Effector memory CD8-positive, alpha-beta T cell (primary cell): Measurements from ENCODE around the gene ZNF423.
A peak's percentile ranks its signal among the peaks of the same experiment; 100 is the strongest.

Source experiments
- ATAC-seq: fragments of 150-1000 bp; cut with Tn5 transposase; replicated peaks from 2 replicates; pipeline ENCODE4 v1.10.0; 2021; ENCODE audit warnings: mild to moderate bottlenecking, moderate library complexity
- DNase-seq, 3 experiments: peaks; one replicate each; pipeline ENCODE4 v3.0.0; 2021
- H3K27ac Mint-ChIP-seq, 2 donors: one replicate each; pipeline ENCODE4 v1.8.0; 2022; ENCODE audit warnings: mild to moderate bottlenecking in 2 of 2, mixed read lengths in 2 of 2, moderate library complexity in 2 of 2
- H3K27me3 Mint-ChIP-seq, 2 donors: one replicate each; pipeline ENCODE4 v1.8.0; 2022; ENCODE audit warnings: mixed read lengths in 2 of 2
- H3K36me3 Mint-ChIP-seq: one replicate; pipeline ENCODE4 v1.8.0; 2022; ENCODE audit warnings: mild to moderate bottlenecking, moderate library complexity, mixed read lengths; ENCODE audit not compliant: insufficient read depth
- H3K4me1 Mint-ChIP-seq, 2 donors: one replicate each; pipeline ENCODE4 v1.8.0; 2022; ENCODE audit warnings: low read depth in 2 of 2, mixed read lengths in 2 of 2
- H3K4me3 Mint-ChIP-seq, 2 donors: one replicate each; pipeline ENCODE4 v1.8.0; 2022; ENCODE audit warnings: mild to moderate bottlenecking in 2 of 2, mixed read lengths in 2 of 2, moderate library complexity in 2 of 2
- H3K9me3 Mint-ChIP-seq, 2 donors: one replicate each; pipeline ENCODE4 v1.8.0; 2022; ENCODE audit warnings: mixed read lengths in 2 of 2

The ZNF423 gene

GRCh38 chr16:49597796-49598195, 258.1 kb downstream of the ZNF423 start:
- Mint-ChIP-seq H3K4me3 (no peak overlapping the region), H3K27ac (no peak overlapping the region), H3K27me3 (peaks cover 6 to 72% of the 10 kb centered on the region in 2 donors), H3K9me3 (no peaks in the 10 kb centered on the region), H3K36me3 (no peaks in the 10 kb centered on the region), H3K4me1 (no peaks in the 10 kb centered on the region)
- DNase-seq (no peak), ATAC-seq (no peak)

DNA sequence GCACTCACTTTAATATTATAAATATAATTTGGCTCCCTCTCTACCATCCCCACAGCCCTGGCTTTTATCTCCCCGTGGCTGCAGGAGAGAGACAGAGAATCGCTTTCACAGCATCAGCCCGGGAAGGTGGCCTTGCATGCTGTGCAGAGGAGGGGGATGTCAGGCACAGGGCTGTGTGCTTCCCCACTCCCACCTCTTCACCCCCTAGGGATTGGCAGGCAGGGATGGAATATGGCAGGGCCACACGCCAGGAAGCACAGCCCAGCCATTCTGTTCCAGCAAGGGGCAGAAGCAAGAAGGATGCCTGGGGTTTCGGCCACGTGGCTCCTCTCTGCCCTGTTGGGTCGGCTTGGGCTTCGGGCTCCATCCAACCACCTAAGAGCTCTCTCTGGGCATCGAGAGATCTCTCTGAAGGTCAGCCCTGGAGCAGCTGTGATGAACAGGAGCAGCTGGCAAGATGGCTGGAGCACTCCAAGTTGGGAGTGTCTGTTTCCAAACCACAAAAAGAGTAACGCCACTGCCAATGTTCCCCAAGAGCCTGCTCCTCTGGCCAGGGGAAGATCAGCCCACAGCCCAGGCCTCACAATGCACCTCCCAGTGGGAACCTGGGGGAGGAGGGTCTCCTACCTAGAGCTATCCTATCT, 259.1 kb downstream of the ZNF423 start:
- H3K27me3 Mint-ChIP-seq, result peaks cover 6 to 66% of the 10 kb centered on the region in 2 donors
- no peak overlapping the region for H3K27ac Mint-ChIP-seq
- no peak for DNase-seq
- no peaks in the 10 kb centered on the region for H3K4me1 Mint-ChIP-seq
- no peak overlapping the region for H3K4me3 Mint-ChIP-seq
- H3K9me3 Mint-ChIP-seq, result no peaks in the 10 kb centered on the region
- no peaks in the 10 kb centered on the region for H3K36me3 Mint-ChIP-seq
- no peak for ATAC-seq

DNA sequence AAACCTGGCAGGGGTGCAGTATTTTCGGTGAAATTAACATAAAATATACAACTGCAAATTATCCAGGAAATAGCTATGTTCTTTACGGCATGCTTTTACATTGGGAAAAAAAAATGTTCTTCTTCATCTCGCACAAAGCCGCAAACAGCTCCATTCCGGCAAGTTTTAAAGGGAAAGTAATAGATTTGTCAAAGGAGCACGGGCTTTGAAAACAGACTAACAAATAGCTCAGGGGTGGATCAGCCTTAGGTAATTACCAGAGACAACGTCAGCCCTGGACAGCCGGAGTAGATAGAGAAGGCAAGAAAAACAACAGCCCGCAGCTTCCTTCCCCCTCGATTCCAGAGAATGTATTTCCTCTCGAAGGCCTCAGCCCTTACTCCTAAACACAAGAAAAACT, 259.8 kb downstream of the ZNF423 start:
- H3K4me3 Mint-ChIP-seq, result no peak overlapping the region
- no peaks in the 10 kb centered on the region for H3K4me1 Mint-ChIP-seq
- no peak overlapping the region for H3K27ac Mint-ChIP-seq
- DNase-seq, result no peak
- H3K9me3 Mint-ChIP-seq, result no peaks in the 10 kb centered on the region
- H3K27me3 Mint-ChIP-seq, result peaks cover 7 to 60% of the 10 kb centered on the region in 2 donors
- ATAC-seq, result no peak
- H3K36me3 Mint-ChIP-seq, result no peaks in the 10 kb centered on the region

DNA sequence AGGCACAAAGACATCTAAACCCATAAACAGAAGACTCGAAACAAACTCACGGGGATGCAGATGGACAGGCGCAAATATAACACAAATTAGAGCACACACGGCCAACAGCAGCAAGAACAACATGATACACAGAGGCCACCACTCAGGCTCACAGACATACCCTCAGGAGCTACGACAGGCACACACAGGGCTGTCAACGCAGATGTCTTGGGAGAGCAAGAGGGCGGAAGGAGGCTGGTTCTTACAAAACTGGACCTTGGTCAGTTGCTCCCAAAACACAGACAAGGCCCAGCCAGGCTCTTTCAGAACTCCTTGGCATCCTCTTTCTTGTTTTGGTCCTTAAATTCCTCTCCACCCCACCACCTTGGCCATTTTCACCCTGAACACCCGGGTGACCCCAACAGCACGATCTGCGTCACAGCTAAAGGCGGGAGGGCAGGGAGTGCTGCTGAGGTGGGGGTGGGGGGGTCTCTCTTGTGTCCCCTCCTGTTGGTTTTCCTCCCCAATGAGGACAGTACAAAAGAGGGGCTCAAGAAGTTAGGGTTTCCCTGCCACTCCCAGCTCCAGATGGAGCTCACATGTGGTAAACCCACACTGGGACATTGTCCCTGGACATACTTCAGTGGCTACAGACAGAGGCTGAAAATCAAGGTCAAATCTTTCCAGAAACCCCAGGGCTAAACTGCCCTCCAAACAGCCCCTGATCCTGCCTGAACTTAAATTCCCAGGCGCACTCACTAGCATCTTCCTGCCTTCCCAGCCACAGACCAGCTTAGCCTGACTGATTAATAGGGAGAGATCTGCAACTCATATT, 261.0 kb downstream of the ZNF423 start:
- Mint-ChIP-seq H3K4me1 (no peaks in the 10 kb centered on the region), H3K9me3 (no peaks in the 10 kb centered on the region), H3K36me3 (no peaks in the 10 kb centered on the region), H3K4me3 (no peak overlapping the region), H3K27ac (no peak overlapping the region), H3K27me3 (peaks cover 15 to 61% of the 10 kb centered on the region in 2 donors)
- DNase-seq (no peak), ATAC-seq (no peak)

DNA sequence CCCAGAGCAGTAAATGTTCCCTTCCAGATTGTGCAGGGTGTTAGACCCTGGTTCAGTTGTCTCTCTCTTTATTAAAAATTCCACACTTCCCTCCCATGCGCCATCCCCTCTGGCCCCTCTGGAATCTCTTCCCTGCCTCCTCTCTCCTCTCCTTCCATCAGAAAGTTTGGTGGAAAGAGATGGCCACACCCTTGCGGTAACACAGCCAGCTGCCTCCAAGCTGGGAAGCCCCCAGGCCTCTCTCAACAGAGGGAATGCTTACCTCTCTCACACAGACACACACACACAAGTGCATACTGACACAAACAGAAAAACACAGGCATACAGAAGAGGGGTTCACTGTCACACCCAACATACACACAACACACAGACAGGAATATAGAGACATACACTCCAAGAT, 261.8 kb downstream of the ZNF423 start:
- DNase-seq, result no peak
- H3K9me3 Mint-ChIP-seq, result no peaks in the 10 kb centered on the region
- H3K27me3 Mint-ChIP-seq, result peaks cover 18 to 57% of the 10 kb centered on the region in 2 donors
- no peaks in the 10 kb centered on the region for H3K4me1 Mint-ChIP-seq
- no peak overlapping the region for H3K27ac Mint-ChIP-seq
- no peaks in the 10 kb centered on the region for H3K36me3 Mint-ChIP-seq
- ATAC-seq, result no peak
- no peak overlapping the region for H3K4me3 Mint-ChIP-seq

GRCh38 chr16:49593424-49594040, 262.4 kb downstream of the ZNF423 start:
- Mint-ChIP-seq H3K9me3 (no peaks in the 10 kb centered on the region), H3K27ac (no peak overlapping the region), H3K4me1 (no peaks in the 10 kb centered on the region), H3K27me3 (peaks cover 24 to 60% of the 10 kb centered on the region in 2 donors), H3K4me3 (no peak overlapping the region), H3K36me3 (no peaks in the 10 kb centered on the region)
- DNase-seq, result no peak
- ATAC-seq, result no peak

DNA sequence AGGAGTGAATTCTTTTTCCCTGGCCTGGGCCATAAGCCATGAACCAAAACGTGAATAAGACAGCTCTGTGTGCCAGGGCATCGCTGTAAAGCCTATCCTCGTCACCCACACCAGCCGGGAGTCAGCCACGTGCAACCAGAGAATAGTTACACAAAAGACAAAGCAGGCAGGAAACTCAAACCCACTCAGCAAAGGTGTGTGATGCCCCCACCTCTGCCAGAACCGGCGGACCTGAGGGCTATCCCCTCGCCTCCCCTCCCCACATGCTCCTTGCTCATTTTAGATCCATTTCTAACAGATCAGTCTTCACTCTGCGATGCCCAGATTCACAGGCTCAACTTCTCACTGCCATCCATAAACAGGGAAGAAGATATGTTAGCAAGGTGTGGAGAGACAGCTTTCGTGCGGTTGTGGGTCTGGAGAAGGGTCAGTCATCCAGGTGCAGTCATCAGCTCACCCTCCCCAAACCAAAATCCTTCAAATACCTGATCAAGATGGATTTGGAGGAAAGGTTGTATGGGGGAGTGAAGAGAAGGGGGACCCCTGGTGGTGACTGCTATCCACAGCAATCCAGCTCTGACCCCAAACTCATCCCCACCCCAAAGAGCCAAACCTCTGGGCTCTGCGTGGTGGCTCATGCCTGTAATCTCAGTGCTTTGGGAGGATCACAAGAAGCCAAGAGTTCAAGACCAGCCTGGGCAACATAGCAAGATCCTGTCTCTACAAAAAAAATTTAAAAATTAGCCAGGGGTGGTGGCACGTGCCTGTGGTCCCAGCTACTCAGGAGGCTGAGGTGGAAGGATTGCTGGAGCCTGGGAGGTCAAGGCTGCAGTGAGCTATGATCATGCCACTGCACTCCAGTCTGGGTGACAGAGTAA, 263.1 kb downstream of the ZNF423 start:
- peak in 2 of 3 experiments; percentile 5 to 11 for DNase-seq
- H3K9me3 Mint-ChIP-seq, result no peaks in the 10 kb centered on the region
- no peaks in the 10 kb centered on the region for H3K4me1 Mint-ChIP-seq
- H3K4me3 Mint-ChIP-seq, result no peak overlapping the region
- H3K27ac Mint-ChIP-seq, result no peak overlapping the region
- no peaks in the 10 kb centered on the region for H3K36me3 Mint-ChIP-seq
- peaks cover 26 to 55% of the 10 kb centered on the region in 2 donors for H3K27me3 Mint-ChIP-seq
- ATAC-seq, result peak; percentile 40

DNA sequence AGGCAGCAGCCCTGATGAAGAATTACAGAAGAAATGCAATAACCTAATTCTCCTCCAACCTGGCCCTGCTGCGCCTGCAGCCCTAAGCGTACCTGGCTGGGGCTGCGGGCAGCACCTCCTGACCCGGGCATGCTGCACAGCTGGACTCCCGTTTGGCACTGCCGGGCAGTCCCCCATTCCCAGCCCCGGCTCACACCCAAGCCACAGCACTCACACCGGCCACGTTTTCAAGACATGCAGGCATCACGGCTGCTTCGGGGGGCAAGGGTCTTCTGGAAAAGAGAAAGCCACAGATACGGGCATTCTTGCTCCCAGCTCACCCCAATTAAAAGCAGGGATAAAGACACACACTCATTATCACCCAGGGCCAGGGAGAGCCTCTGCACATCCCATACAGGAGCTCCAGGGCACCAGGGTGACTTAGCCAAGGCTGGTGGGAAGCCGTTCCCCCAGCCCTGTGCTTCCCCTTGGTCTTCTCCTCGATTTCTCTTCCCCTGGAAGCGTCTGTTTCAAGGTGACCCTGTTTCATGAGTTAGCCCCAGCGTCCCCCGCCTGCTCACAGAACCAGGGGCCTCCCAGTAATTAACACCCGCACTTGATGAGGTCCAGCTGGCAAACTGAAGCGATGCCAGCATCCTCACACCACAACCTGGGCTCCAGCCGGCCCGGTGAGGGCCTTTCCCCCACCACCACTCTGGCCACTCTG, 265.6 kb downstream of the ZNF423 start:
- no peak for DNase-seq
- peaks cover 38 to 59% of the 10 kb centered on the region in 2 donors for H3K27me3 Mint-ChIP-seq
- H3K36me3 Mint-ChIP-seq, result no peaks in the 10 kb centered on the region
- no peak overlapping the region for H3K4me3 Mint-ChIP-seq
- no peaks in the 10 kb centered on the region for H3K9me3 Mint-ChIP-seq
- no peak overlapping the region for H3K27ac Mint-ChIP-seq
- ATAC-seq, result no peak
- H3K4me1 Mint-ChIP-seq, result no peaks in the 10 kb centered on the region

DNA sequence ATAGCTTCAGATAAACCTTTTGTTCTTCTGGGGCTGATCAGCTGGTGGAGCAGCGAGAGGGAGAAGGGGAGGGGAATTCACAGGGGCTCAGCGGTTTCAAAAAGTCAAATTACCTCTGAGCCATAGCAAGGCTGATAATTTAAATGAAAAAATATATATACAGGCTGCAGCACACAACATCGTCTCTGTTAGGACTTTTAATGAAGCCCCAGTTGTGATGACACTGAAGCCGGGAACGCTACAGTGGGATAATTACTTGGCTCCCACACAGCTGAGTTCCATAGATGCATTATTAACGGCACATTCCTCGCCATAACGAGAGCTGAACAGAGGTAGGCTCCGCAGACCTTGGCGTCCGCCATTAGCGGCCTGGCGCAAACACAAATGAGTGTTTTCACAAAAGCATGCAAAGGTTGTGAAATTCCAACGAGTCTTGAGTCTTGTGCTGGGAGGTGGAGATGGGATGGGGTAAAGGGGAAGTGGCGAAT, 266.3 kb downstream of the ZNF423 start:
- ATAC-seq (no peak), DNase-seq (no peak)
- H3K4me1 Mint-ChIP-seq, result no peaks in the 10 kb centered on the region
- H3K4me3 Mint-ChIP-seq, result no peak overlapping the region
- no peaks in the 10 kb centered on the region for H3K9me3 Mint-ChIP-seq
- H3K36me3 Mint-ChIP-seq, result no peaks in the 10 kb centered on the region
- H3K27me3 Mint-ChIP-seq, result peaks cover 37 to 51% of the 10 kb centered on the region in 2 donors
- no peak overlapping the region for H3K27ac Mint-ChIP-seq

DNA sequence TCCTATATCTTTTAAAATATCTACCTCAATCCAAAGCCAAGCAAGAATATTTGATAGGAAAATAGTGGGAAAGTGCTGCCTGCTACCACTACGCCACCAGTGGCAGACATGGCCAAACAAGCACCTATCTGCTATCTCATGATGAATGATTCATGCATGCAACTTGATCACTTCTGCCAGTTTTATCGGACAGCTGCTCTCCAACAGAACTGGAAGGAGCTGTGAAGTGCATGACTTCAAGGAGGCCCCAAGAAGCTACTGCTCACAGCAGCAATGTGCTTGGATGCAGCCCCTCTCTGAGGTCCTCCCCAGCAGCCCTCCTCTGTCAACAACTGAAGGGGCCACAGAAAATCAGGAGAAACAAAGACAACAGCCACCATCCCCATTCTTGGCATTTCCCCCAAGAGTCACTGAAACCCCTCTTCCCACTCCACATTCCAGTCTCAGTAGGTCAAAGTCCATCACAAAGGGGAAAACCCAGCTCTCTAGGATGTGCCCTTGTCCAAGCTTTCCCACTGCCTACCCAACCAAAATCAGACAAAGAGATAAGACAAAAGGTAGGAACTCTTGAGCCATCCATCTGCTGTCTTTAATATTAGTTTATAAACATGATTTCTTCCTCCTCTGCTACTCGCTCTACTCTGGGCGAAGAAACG, 267.1 kb downstream of the ZNF423 start:
- Mint-ChIP-seq H3K4me3 (no peak overlapping the region), H3K27ac (no peak overlapping the region), H3K9me3 (no peaks in the 10 kb centered on the region), H3K4me1 (no peaks in the 10 kb centered on the region), H3K27me3 (peaks cover 32 to 44% of the 10 kb centered on the region in 2 donors), H3K36me3 (no peaks in the 10 kb centered on the region)
- DNase-seq, result no peak
- no peak for ATAC-seq

- Mint-ChIP-seq H3K9me3 (no peaks in the 10 kb centered on the region), H3K4me1 (no peaks in the 10 kb centered on the region), H3K4me3 (no peak overlapping the region), H3K36me3 (no peaks in the 10 kb centered on the region), H3K27me3 (peaks cover 32 to 36% of the 10 kb centered on the region in 2 donors), H3K27ac (no peak overlapping the region)
- DNase-seq (no peak), ATAC-seq (no peak)
Measured at GRCh38 chr16:49588026-49588425, 267.9 kb downstream of the ZNF423 start.

GRCh38 chr16:49587511-49587910, 268.4 kb downstream of the ZNF423 start:
- H3K27ac Mint-ChIP-seq, result no peak overlapping the region
- DNase-seq (no peak), ATAC-seq (no peak)
- H3K27me3 Mint-ChIP-seq, result peaks cover 32% of the 10 kb centered on the region in 2 donors
- H3K9me3 Mint-ChIP-seq, result no peaks in the 10 kb centered on the region
- H3K4me3 Mint-ChIP-seq, result no peak overlapping the region
- H3K36me3 Mint-ChIP-seq, result no peaks in the 10 kb centered on the region
- H3K4me1 Mint-ChIP-seq, result no peaks in the 10 kb centered on the region
